H1 (cell line): ENCODE results near the gene NDST3. TPM values are rescaled to one million over a fixed set of nuclear protein-coding genes. Genes with fewer than 3 reads are reported as not detected.

Experiments
- CTCF ChIA-PET: fragments of 300-600 bp; sonication (Branson Sonifier 250); formaldehyde crosslinking; loops from one replicate; lab custom pipeline; 2021; ENCODE audit not compliant: partially characterized antibody; lab: Charles Lee
- POLR2A ChIA-PET: fragments of 300-600 bp; sonication (Branson Sonifier 250); formaldehyde crosslinking; loops from one replicate; lab custom pipeline; 2021; ENCODE audit warnings: inconsistent platforms; ENCODE audit not compliant: partially characterized antibody; lab: Charles Lee
- DNase-seq, 2 experiments: peaks; one replicate each; pipeline versions ENCODE4 v3.0.0 to v3.0.0-alpha.2; 2010 to 2022; ENCODE audit warnings: low spot score in 2 of 2, low read depth in 1 of 2, mixed read lengths in 1 of 2
- FAIRE-seq: peaks from 2 replicates; lab custom pipeline; 2011; peaks lifted over from hg19 to GRCh38; lab: Jason Lieb, UNC
- H2AFZ ChIP-seq: 2 replicates; pipeline ENCODE4 v1.8.1; 2012; ENCODE audit warnings: low read length, inconsistent platforms
- H2AK5ac ChIP-seq: 2 replicates; pipeline ENCODE4 v1.6.1; 2013; ENCODE audit warnings: low read depth, low read length
- H2BK120ac ChIP-seq: replicated peaks from 2 replicates; pipeline ENCODE3; 2013; ENCODE audit warnings: low read depth, low read length, inconsistent platforms
- H2BK12ac ChIP-seq: 2 replicates; pipeline ENCODE4 v1.6.1; 2013; ENCODE audit warnings: low read depth, low read length
- H2BK15ac ChIP-seq: 2 replicates; pipeline ENCODE4 v1.6.1; 2013; ENCODE audit warnings: low read length
- H2BK20ac ChIP-seq: 2 replicates; pipeline ENCODE4 v1.6.1; 2013; ENCODE audit warnings: low read length
- H2BK5ac ChIP-seq: 2 replicates; pipeline ENCODE4 v1.6.1; 2013; ENCODE audit warnings: low read depth, low read length
- H3K14ac ChIP-seq: 2 replicates; pipeline ENCODE4 v1.6.1; 2013; ENCODE audit warnings: inconsistent platforms; ENCODE audit not compliant: insufficient read length
- H3K18ac ChIP-seq: 2 replicates; pipeline ENCODE4 v1.6.1; 2013; ENCODE audit warnings: low read length; ENCODE audit errors: extremely low read depth
- H3K23ac ChIP-seq: 2 replicates; pipeline ENCODE4 v1.6.1; 2013; ENCODE audit warnings: inconsistent platforms; ENCODE audit not compliant: insufficient read length
- H3K23me2 ChIP-seq: 2 replicates; pipeline ENCODE4 v1.6.1; 2013; ENCODE audit warnings: low read depth, low read length
- H3K27ac ChIP-seq: 2 replicates; pipeline ENCODE4 v1.6.1; 2011; ENCODE audit warnings: low read depth, low read length, inconsistent platforms
- H3K27me3 ChIP-seq, 4 experiments: replicated peaks in 1 of 4; 1 replicate in 1 of 4; 2 replicates in 3 of 4; pipeline versions ENCODE4 v1.6.1 to v1.8.1; 2011 to 2013; ENCODE audit warnings: low read length in 3 of 4, mild to moderate bottlenecking in 3 of 4, inconsistent platforms in 2 of 4, mixed read lengths in 2 of 4, moderate library complexity in 1 of 4; ENCODE audit not compliant: control insufficient read depth in 3 of 4, insufficient read depth in 3 of 4; ENCODE audit errors: extremely low read depth in 1 of 4
- H3K36me3 ChIP-seq, 4 experiments: 2 replicates each; pipeline versions ENCODE4 v1.6.1 to v1.8.1; 2011 to 2013; ENCODE audit warnings: mild to moderate bottlenecking in 4 of 4, low read length in 3 of 4, moderate library complexity in 2 of 4, control low read depth in 1 of 4, inconsistent platforms in 1 of 4; ENCODE audit not compliant: insufficient read depth in 4 of 4, control insufficient read depth in 2 of 4
- H3K4ac ChIP-seq: replicated peaks from 2 replicates; pipeline ENCODE3; 2013; ENCODE audit warnings: low read length, low read depth, mixed read lengths, inconsistent platforms; ENCODE audit not compliant: insufficient read length
- H3K4me1 ChIP-seq, 4 experiments: replicated peaks in 1 of 4; 1 replicate in 1 of 4; 2 replicates in 3 of 4; pipeline versions ENCODE4 v1.6.1 to v1.8.1; 2011 to 2013; ENCODE audit warnings: low read length in 3 of 4, inconsistent platforms in 2 of 4, mixed read lengths in 1 of 4; ENCODE audit not compliant: insufficient read depth in 4 of 4, control insufficient read depth in 3 of 4
- H3K4me2 ChIP-seq, 2 experiments: 2 replicates each; pipeline versions ENCODE4 v1.6.1 to v1.8.1; 2011 to 2013; ENCODE audit warnings: low read depth in 2 of 2, low read length in 2 of 2, control low read depth in 1 of 2, inconsistent platforms in 1 of 2, mild to moderate bottlenecking in 1 of 2; ENCODE audit not compliant: insufficient read depth in 1 of 2
- H3K4me3 ChIP-seq, 4 experiments: fragments of 200-600, 300-600 bp in 1 of 4; sonication (generic), shearing (Covaris generic), sonication (Bioruptor Twin) in 1 of 4; 2 replicates each; pipeline versions ENCODE4 v1.5.1 to v1.8.1; 2011 to 2016; ENCODE audit warnings: low read length in 4 of 4, low read depth in 3 of 4, control low read depth in 2 of 4, inconsistent platforms in 2 of 4, mild to moderate bottlenecking in 2 of 4, mixed read lengths in 1 of 4, moderate library complexity in 1 of 4; ENCODE audit not compliant: insufficient read depth in 2 of 4; ENCODE audit errors: extremely low read depth in 1 of 4
- H3K56ac ChIP-seq: replicated peaks from 2 replicates; pipeline ENCODE3; 2013; ENCODE audit warnings: low read depth, mild to moderate bottlenecking, mixed read lengths, low read length, inconsistent platforms; ENCODE audit not compliant: insufficient read length
- H3K79me1 ChIP-seq: 2 replicates; pipeline ENCODE4 v1.6.1; 2013; ENCODE audit warnings: low read depth, low read length, control low read depth
- H3K79me2 ChIP-seq, 2 experiments: 2 replicates each; pipeline versions ENCODE4 v1.6.1 to v1.8.1; 2012 to 2013; ENCODE audit warnings: low read length in 2 of 2, mild to moderate bottlenecking in 2 of 2, inconsistent platforms in 1 of 2; ENCODE audit not compliant: insufficient read depth in 2 of 2, control insufficient read depth in 1 of 2
- H3K9ac ChIP-seq, 4 experiments: replicated peaks in 1 of 4; 1 replicate in 1 of 4; 2 replicates in 3 of 4; pipeline versions ENCODE4 v1.6.1 to v1.8.1; 2011 to 2013; ENCODE audit warnings: low read depth in 3 of 4, low read length in 3 of 4, control low read depth in 2 of 4, mild to moderate bottlenecking in 2 of 4, moderate library complexity in 2 of 4, inconsistent platforms in 1 of 4; ENCODE audit errors: extremely low read depth in 1 of 4
- H3K9me3 ChIP-seq, 2 experiments: 2 replicates each; pipeline versions ENCODE4 v1.6.1 to v1.8.1; 2012 to 2013; ENCODE audit warnings: mild to moderate bottlenecking in 2 of 2, moderate library complexity in 2 of 2, control low read depth in 1 of 2, inconsistent platforms in 1 of 2, low read depth in 1 of 2, low read length in 1 of 2, mixed read lengths in 1 of 2; ENCODE audit not compliant: insufficient read depth in 2 of 2
- H4K20me1 ChIP-seq, 2 experiments: replicated peaks in 1 of 2; 2 replicates each; pipeline versions ENCODE3 to v1.8.1; 2011 to 2013; ENCODE audit warnings: inconsistent platforms in 2 of 2, low read length in 2 of 2, mild to moderate bottlenecking in 1 of 2; ENCODE audit not compliant: insufficient read depth in 2 of 2, control insufficient read depth in 1 of 2
- H4K5ac ChIP-seq: 2 replicates; pipeline ENCODE4 v1.6.1; 2013; ENCODE audit warnings: low read length, low read depth, mixed read lengths, inconsistent platforms; ENCODE audit not compliant: insufficient read length
- H4K8ac ChIP-seq: 2 replicates; pipeline ENCODE4 v1.8.0; 2013; ENCODE audit warnings: mild to moderate bottlenecking, moderate library complexity, low read length, inconsistent platforms; ENCODE audit not compliant: insufficient read depth; ENCODE audit errors: extremely low read depth
- H4K91ac ChIP-seq: replicated peaks from 2 replicates; pipeline ENCODE3; 2013; ENCODE audit warnings: low read length, mixed read lengths, inconsistent platforms; ENCODE audit not compliant: insufficient read length
- CHD1 ChIP-seq: IDR thresholded peaks from 2 replicates; pipeline ENCODE4 v1.6.1; 2012; ENCODE audit warnings: low read depth, low read length, improper control_type of control experiment
- JUN ChIP-seq: IDR thresholded peaks from 2 replicates; pipeline ENCODE4 v1.6.1; 2011; ENCODE audit warnings: low read depth, mild to moderate bottlenecking, improper control_type of control experiment, low read length
- POLR2AphosphoS5 ChIP-seq: IDR thresholded peaks from 2 replicates; pipeline ENCODE4 v1.6.1; 2011; ENCODE audit warnings: low read depth, low read length
- RXRA ChIP-seq: IDR thresholded peaks from 2 replicates; pipeline ENCODE4 v1.6.1; 2011; ENCODE audit warnings: low read depth, mild to moderate bottlenecking, low read length, moderate library complexity; ENCODE audit not compliant: insufficient read depth
- SP1 ChIP-seq: IDR thresholded peaks from 2 replicates; pipeline ENCODE4 v1.6.1; 2011; ENCODE audit warnings: low read depth, low read length
- YY1 ChIP-seq: IDR thresholded peaks from 2 replicates; pipeline ENCODE4 v1.6.1; 2011; ENCODE audit warnings: low read depth, mild to moderate bottlenecking, low read length
- WGBS, 2 experiments: shearing (Covaris generic) in 1 of 2; methylation state at CpG; one replicate each; pipeline versions ENCODE4 v1.1.6 to v1.1.7; 2013 to 2015; ENCODE audit warnings: low lambda C conversion rate in 2 of 2, mixed read lengths in 2 of 2, inconsistent platforms in 1 of 2, low coverage in 1 of 2, missing lambda C conversion rate in 1 of 2; ENCODE audit not compliant: insufficient replicate concordance in 2 of 2, insufficient coverage in 1 of 2, insufficient read length in 1 of 2; ENCODE audit errors: extremely low coverage in 1 of 2, missing lambda C conversion rate in 1 of 2; 5-methylcytosine and 5-hydroxymethylcytosine counted together
- polyA plus RNA-seq, 7 experiments: library from polyadenylated mRNA; depleted of rRNA in 3 of 7; stranded (reverse) in 5 of 7; unstranded in 2 of 7; fragments of >200 nt in 5 of 7; fragments of 200-250 nt in 2 of 7; gene quantifications; 1 replicate in 5 of 7; 2 replicates in 1 of 7; 4 replicates in 1 of 7; pipeline versions ENCODE4 v1.2.1 to v1.2.3, GENCODE V29; 2011 to 2013; ENCODE audit warnings: missing spikeins in 2 of 7, mixed read lengths in 2 of 7
- total RNA-seq: library from RNA; stranded (reverse); fragmentation: NEBNext Ultra II Directional; extraction: Animal tissue kit (Norgen Biotek cat#: 25700); gene quantifications from 2 replicates; pipeline ENCODE4 v1.2.1, GENCODE V29; 2021

NDST3 gene
- total and polyA plus RNA-seq, 2 of the 8 experiments (the other 6 are each of a cell fraction or from before 2014, with no cell fraction given), result 0.35 to 0.60 TPM

DNA sequence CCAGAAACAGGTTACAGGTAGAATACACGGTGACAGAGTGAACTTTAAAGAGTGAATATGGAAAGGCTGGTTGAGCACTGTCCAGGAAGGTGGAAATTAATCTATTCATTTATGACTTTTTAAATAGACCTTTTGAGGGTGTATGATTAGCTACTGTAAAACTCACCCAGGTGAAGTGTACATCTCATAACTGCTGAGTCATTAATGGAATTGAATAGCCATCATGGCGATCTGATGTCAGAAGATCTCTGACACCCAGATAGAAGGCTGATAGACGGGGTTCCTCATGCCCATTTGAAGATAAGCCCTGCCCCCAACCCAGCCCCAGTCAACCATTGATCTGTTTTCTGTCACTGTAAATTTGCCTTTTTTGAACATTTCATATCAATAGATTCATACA lies 234.5 kb downstream of the NDST3 start:
- H3K27me3 ChIP-seq, result no peaks in the 10 kb centered on the region
- H3K4me2 ChIP-seq, result no peak overlapping the region
- no peak overlapping the region for H3K23ac ChIP-seq
- H3K79me2 ChIP-seq, result no peaks in the 10 kb centered on the region
- no peak overlapping the region for H4K5ac ChIP-seq
- no peak for DNase-seq
- H3K27ac ChIP-seq, result no peak overlapping the region
- H3K4me1 ChIP-seq, result no peaks in the 10 kb centered on the region
- no peak overlapping the region for H2BK12ac ChIP-seq
- H3K23me2 ChIP-seq, result peaks cover 3% of the 10 kb centered on the region; the same call in 1 of the 2 replicates
- H2BK5ac ChIP-seq, result no peak overlapping the region
- H3K9me3 ChIP-seq, result no peaks in the 10 kb centered on the region; a peak in 2 of 4 replicates
- no peak overlapping the region for H3K56ac ChIP-seq
- no peak overlapping the region for H4K8ac ChIP-seq
- H2AK5ac ChIP-seq, result no peak overlapping the region
- no peaks in the 10 kb centered on the region for H3K36me3 ChIP-seq
- no peak overlapping the region for H3K4ac ChIP-seq
- POLR2A ChIA-PET, result no interaction called here
- CTCF ChIA-PET, result interaction anchor here (1.2 to 1.3 kb wide), 2 partner anchors 17 to 35 kb away, joined by 3 read pairs; no protein-coding TSS in a partner anchor
- H3K14ac ChIP-seq, result no peak overlapping the region
- no peak for FAIRE-seq
- TF ChIP-seq RXRA, result no peak
- TF ChIP-seq CHD1, result no peak
- TF ChIP-seq POLR2AphosphoS5, result no peak
- TF ChIP-seq SP1, result no peak
- no peak for TF ChIP-seq YY1
- TF ChIP-seq JUN, result no peak
- WGBS, 2 experiments, result 95% methylated on average over 3 of the region's 3 CpGs; no CpG with 5 or more reads in 1 of the 2 experiments
- no peak overlapping the region for H3K18ac ChIP-seq
- no peak overlapping the region for H3K9ac ChIP-seq
- H4K20me1 ChIP-seq, result no peaks in the 10 kb centered on the region
- no peak overlapping the region for H2BK15ac ChIP-seq
- H2BK20ac ChIP-seq, result no peak overlapping the region
- no peaks in the 10 kb centered on the region for H3K79me1 ChIP-seq
- H4K91ac ChIP-seq, result no peak overlapping the region
- H3K4me3 ChIP-seq, result no peak overlapping the region
- no peak overlapping the region for H2BK120ac ChIP-seq
- no peak overlapping the region for H2AFZ ChIP-seq
